Stimulated activated CD4-positive, alpha-beta T cell treated with anti-CD3 and anti-CD28 coated beads, Interleukin-15, amount 100 ng/mL, for 48 hours (primary cell): ENCODE data around the gene CYCS.
"Not testable (repeated sequence)": the region's sequence is repeated elsewhere in the genome, so short reads cannot be mapped to it uniquely, and the experiment has no call there.

Experiments used
- DNase-seq, 2 donors: peaks; one replicate each; pipeline ENCODE4 v3.0.0-alpha.2; 2020; ENCODE audit warnings: low read depth in 2 of 2

CYCS gene

GRCh38 chr7:25118048-25118753 is 6.9 kb downstream of the CYCS start:
- no peak for DNase-seq

GRCh38 chr7:25117226-25118047 is 7.6 kb downstream of the CYCS start:
- no peak for DNase-seq

DNA sequence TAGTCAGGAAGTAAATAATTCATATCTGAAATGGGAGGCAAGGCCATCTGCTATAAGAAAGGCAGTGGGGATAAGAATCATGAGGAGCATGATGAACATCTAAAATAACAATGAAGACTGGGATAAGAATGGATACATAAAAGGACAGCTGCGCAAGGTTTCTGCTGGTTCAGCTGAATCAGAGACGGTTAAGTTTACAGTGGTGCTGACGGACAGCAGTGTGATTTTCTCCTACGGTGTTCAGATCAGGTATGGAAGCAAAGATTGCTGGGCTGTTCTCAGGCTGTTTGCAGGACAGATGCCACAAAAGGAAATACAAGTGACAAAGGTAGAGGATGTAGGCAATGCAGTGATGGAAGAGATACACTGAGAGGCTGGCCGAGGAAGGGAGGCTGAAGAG is 8.4 kb downstream of the CYCS start:
- no peak for DNase-seq

GRCh38 chr7:25110514-25110913 is 14.5 kb downstream of the CYCS start:
- not testable (repeated sequence) for DNase-seq

- no peak for DNase-seq
Measured at GRCh38 chr7:25109276-25109675, 15.8 kb downstream of the CYCS start.

DNA sequence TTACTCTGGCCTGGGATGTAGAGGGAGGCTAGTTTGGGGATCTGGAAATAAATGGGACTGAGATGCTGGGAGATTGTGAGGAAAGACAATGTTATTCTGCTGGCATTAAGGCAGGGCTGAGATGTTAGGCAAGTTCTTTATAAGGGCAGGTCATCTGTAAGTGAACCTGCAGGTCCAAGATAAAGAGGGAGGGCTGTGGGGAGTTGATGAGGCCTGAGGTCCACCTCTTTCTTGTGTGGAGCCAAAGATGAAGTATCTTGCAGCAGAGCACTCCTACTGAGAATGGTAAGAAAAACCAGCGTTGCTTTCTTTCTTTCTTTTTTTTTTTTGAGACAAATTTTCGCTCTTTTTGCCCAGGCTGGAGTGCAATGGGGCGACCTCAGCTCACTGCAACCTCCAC is 19.1 kb downstream of the CYCS start:
- no peak for DNase-seq

DNA sequence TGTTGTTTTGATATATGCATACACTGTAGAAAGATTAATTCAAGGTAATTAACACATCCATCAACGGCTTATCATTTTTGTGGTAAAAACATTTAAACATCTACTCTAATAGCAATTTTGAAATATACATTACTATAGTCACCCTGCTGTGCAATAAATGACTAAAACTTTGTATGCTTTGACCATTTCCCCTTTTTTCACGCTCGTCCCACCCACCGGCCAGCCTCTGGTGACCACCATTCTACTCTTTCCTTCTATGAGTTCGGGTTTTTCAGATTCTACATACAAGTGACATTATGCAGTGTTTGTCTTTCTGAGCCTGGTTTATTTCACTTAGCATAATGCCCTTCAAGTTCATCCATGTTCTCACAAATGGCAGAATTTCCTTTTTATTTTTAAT is 21.3 kb downstream of the CYCS start:
- no peak for DNase-seq

GRCh38 chr7:25101817-25102216 is 23.2 kb downstream of the CYCS start:
- no peak for DNase-seq

GRCh38 chr7:25098096-25099046 is 26.7 kb downstream of the CYCS start:
- DNase-seq: peak; percentile 18 to 36

DNA sequence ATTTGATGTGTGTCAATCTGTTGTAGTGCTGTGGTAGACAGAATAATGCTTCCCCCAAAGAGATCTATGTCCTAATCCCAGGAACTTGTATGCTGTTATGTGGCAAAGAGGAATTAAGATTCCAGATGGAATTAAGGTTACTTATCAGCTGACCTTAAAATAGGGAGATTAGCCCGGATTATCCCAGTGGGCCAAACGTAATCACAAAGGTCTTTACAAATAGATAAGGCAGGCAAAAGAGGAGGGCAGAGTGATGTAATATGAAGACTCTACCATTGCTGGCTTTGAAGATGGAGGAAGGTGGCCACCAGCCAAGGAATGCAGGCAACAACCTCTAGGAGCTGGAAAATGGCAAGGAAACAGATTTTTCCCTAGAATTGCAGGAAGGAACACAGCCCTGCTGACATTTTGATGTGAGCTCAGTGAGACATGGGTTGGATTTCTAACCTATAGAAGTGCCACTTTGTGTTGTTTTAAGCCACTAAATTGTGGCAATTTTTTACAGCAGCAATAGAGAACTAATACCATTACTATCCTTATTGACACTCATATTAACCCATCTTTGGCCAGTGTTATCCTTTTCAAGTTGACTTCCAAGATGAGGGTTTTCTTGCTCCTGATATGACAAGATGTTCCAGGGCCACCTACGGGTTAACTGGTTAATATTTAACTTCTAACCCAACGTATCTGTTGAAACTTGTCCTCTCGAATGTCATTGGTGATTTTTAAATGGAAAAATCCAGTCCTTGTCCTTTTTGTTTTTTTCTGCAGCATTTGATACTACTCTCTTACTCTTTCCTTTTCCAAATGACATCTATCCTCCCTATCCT is 29.3 kb downstream of the CYCS start:
- DNase-seq: no peak

DNA sequence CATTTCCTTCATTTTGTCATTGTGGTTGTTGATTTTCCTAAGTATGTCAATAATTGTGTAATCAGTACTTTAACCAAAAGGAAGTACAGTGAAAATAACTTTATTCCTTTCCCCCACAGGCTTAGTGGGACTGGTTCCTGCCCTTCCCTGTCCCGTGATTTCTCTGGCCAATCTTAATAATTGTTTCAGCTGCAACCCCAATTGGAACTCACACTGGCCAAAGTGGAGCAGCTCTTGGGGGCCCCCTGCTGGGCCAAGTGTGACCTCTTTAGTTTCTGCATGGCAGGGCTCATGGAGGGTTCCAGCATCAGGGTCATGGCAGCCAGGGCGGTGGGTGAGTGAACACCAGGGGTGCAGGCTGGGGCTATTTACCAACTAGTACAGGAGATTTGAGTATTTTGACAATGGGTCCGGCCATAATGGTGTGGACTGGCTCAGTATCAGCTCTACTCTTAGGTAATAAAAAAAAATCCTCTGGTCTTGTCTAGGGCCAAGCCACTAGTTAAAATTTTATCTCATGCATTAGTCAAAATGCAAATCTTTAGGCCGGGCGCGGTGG is 31.7 kb downstream of the CYCS start:
- peak; percentile 52 to 73 for DNase-seq

GRCh38 chr7:25091779-25092178 is 33.3 kb downstream of the CYCS start:
- DNase-seq: no peak

- no peak for DNase-seq
Measured at GRCh38 chr7:25091176-25091575, 33.9 kb downstream of the CYCS start.

DNA sequence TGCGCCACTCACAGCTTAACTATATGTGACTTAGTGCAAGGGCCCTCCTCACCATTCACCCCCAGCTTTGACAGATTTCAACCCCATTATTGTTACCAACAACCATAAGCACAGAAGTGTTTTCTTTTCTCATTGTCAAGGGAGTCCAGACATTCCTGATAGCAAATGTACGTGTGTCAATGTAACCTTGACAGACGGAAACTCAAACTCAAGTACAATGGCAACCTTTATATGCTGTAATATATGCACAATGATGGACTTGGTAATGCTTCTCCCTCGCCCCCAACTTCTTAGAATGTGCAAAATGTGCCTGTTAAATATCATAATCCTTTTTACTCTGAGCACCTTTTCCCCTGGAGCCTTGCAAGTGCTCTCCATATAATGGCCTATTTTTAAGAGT is 34.7 kb downstream of the CYCS start:
- DNase-seq: no peak

- DNase-seq: no peak
Measured at GRCh38 chr7:25087855-25088254, 37.2 kb downstream of the CYCS start.

DNA sequence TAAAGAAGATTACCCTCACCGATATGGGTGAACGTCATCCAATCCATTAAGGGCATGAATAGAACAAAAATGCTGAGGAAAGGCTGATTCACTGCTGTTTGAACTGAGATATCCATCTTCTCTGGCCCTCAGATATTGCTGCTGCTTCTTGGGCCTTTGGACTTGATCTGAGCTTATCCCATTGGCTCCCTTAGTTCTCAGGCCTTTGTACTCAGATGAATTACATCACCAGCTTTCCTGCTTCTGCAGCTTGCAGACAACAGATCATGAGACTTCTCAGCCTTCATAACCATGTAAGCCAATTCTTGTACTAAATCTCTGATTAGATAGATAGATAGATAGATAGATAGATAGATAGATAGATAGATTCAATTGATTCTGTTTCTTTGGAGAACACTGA is 40.2 kb downstream of the CYCS start:
- DNase-seq: no peak

DNA sequence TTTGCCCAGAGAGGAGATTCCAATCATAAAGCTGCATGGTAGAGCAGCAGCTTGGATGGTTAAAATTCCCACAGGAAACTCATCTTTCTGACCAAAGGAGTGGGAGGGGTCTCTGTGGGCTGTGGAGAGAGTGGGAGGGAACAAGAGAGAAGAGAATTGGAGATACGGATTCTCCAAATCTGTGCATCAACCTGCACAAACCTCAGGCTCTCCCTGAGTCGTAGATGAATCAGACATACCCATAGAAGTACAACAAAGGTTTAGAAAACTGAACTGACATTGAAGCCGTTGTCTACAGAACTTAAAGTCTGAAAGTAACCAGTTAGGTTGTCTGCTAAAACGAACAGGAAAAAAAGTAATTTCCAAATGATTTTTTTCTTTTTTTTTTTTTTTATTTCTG is 41.9 kb downstream of the CYCS start:
- no peak for DNase-seq

DNA sequence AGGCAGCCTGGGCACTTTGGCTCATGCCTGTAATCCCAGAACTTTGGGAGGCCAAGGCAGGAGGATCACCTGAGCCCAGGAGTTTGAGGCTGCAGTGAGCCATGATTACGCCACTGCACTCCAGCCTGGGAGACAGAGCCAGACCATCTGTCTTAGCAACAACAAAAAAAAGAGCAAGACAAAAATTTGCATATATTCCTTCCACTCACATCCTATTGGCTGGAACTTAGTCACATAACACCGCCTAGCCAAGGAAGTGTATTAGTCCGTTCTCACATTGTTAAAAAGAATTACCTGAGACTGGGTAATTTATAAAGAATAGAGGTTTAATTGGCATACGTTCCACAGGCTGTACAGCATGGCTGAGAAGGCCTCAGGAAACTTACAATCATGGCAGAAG is 43.0 kb downstream of the CYCS start:
- not testable (repeated sequence) for DNase-seq

GRCh38 chr7:25077096-25077495 is 48.0 kb downstream of the CYCS start:
- DNase-seq: no peak

- peak; percentile 18 to 39 for DNase-seq
Measured at GRCh38 chr7:25075459-25075858, 49.6 kb downstream of the CYCS start.

DNA sequence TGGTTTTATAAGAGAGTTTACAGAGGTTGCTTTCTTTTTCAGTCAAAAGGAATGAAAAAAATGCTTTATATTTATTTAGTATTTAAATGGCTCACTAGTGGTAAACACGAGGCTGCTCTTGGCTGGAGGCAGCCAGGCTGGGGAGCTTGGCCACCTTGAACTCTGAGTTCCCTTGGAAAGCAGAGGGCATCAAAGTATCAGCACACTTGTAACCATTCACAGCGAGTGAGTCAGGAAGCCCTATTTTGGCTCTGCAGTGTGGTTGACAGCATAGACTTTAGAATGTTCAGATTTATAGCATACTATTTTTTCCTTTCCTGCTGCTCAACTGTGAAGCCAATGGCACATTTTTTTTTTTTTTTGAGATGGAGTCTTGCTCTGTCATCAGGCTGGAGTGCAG is 51.6 kb downstream of the CYCS start:
- no peak for DNase-seq
